ENCODE results near the gene KLHDC10. TPM values are rescaled to one million over a fixed set of nuclear protein-coding genes. Genes with fewer than 3 reads are reported as not detected.

The KLHDC10 gene
- total and polyA plus RNA-seq, 2 experiments from 2014 or later, result 3.4 to 18.2 TPM

- Histone ChIP-seq H3K4me1 (ENCODE audit: insufficient read depth) (peaks cover 18% of the 10 kb centered on the region), H3F3A (ENCODE audit: insufficient read depth) (peaks cover 7% of the 10 kb centered on the region; the same call in 1 of the 2 replicates), H3K4me3 (no peak overlapping the region), H3K27me3 (replicated peaks; ENCODE audit: insufficient read depth) (no peaks in the 10 kb centered on the region), H4K20me1 (ENCODE audit: insufficient read depth) (no peaks in the 10 kb centered on the region), H2AFZ (no peak overlapping the region), H3K9me3 (ENCODE audit: low read depth) (no peaks in the 10 kb centered on the region), H3K4me2 (ENCODE audit: unreplicated experiment) (no peak overlapping the region), H3K27ac (no peak overlapping the region), H3K9me2 (ENCODE audit: insufficient read depth) (no peaks in the 10 kb centered on the region), H3K36me3 (ENCODE audit: low read depth) (no peaks in the 10 kb centered on the region), H3K79me2 (ENCODE audit: insufficient read depth) (no peaks in the 10 kb centered on the region), H3K9ac (no peak overlapping the region)
- TF ChIP-seq EZH2phosphoT487 (IDR thresholded peaks at IDR 0.05; ENCODE audit: insufficient read depth, low read depth) (no peak), EZH2 (IDR thresholded peaks at IDR 0.05; ENCODE audit: insufficient read depth, poor library complexity, severe bottlenecking) (no peak)
- in situ Hi-C loops (cut with MboI), result no loop called here
- DNase-seq, result no peak
- 97 to 98% methylated on average over 9 of the region's 9 CpGs for WGBS, 2 experiments (ENCODE audit: low coverage in 1 of 2, low lambda C conversion rate in 2 of 2, missing lambda C conversion rate in 2 of 2)
Measured at GRCh38 chr7:130146693-130147405, 76.5 kb downstream of the KLHDC10 start.

- TF ChIP-seq EZH2 (IDR thresholded peaks at IDR 0.05; ENCODE audit: insufficient read depth, poor library complexity, severe bottlenecking), result no peak
- TF ChIP-seq EZH2phosphoT487 (IDR thresholded peaks at IDR 0.05; ENCODE audit: insufficient read depth, low read depth), result no peak
- in situ Hi-C loops (cut with MboI), result no loop called here
- no peaks in the 10 kb centered on the region for H3K36me3 ChIP-seq (ENCODE audit: low read depth)
- no peak overlapping the region for H2AFZ ChIP-seq
- H3F3A ChIP-seq (ENCODE audit: insufficient read depth), result peaks cover 7% of the 10 kb centered on the region; the same call in 1 of the 2 replicates
- no peak overlapping the region for H3K4me2 ChIP-seq (ENCODE audit: unreplicated experiment)
- no peak overlapping the region for H3K4me3 ChIP-seq
- no peaks in the 10 kb centered on the region for H3K27me3 ChIP-seq (replicated peaks; ENCODE audit: insufficient read depth)
- H3K79me2 ChIP-seq (ENCODE audit: insufficient read depth), result no peaks in the 10 kb centered on the region
- DNase-seq, result no peak
- H3K27ac ChIP-seq, result no peak overlapping the region
- 90 to 94% methylated on average over 14 of the region's 14 CpGs for WGBS, 2 experiments (ENCODE audit: low coverage in 1 of 2, low lambda C conversion rate in 2 of 2, missing lambda C conversion rate in 2 of 2)
- H3K9me3 ChIP-seq (ENCODE audit: low read depth), result no peaks in the 10 kb centered on the region
- no peak overlapping the region for H3K9ac ChIP-seq
- peaks cover 16% of the 10 kb centered on the region for H3K4me1 ChIP-seq (ENCODE audit: insufficient read depth)
- no peaks in the 10 kb centered on the region for H3K9me2 ChIP-seq (ENCODE audit: insufficient read depth)
- H4K20me1 ChIP-seq (ENCODE audit: insufficient read depth), result no peaks in the 10 kb centered on the region
Measured at GRCh38 chr7:130147710-130148325, 77.5 kb downstream of the KLHDC10 start.

GRCh38 chr7:130148561-130148960 lies 78.2 kb downstream of the KLHDC10 start:
- Histone ChIP-seq H3K4me3 (no peak overlapping the region), H3K4me2 (ENCODE audit: unreplicated experiment) (no peak overlapping the region), H3K36me3 (ENCODE audit: low read depth) (no peaks in the 10 kb centered on the region), H3K9me3 (ENCODE audit: low read depth) (no peaks in the 10 kb centered on the region), H3K4me1 (ENCODE audit: insufficient read depth) (peaks cover 16% of the 10 kb centered on the region), H3K27me3 (replicated peaks; ENCODE audit: insufficient read depth) (no peaks in the 10 kb centered on the region), H3K9me2 (ENCODE audit: insufficient read depth) (no peaks in the 10 kb centered on the region), H3K27ac (no peak overlapping the region), H2AFZ (no peak overlapping the region), H3K79me2 (ENCODE audit: insufficient read depth) (no peaks in the 10 kb centered on the region), H3F3A (ENCODE audit: insufficient read depth) (peaks cover 7% of the 10 kb centered on the region; the same call in 1 of the 2 replicates), H4K20me1 (ENCODE audit: insufficient read depth) (no peaks in the 10 kb centered on the region), H3K9ac (no peak overlapping the region)
- DNase-seq, result no peak
- TF ChIP-seq EZH2 (IDR thresholded peaks at IDR 0.05; ENCODE audit: insufficient read depth, poor library complexity, severe bottlenecking) (no peak), EZH2phosphoT487 (IDR thresholded peaks at IDR 0.05; ENCODE audit: insufficient read depth, low read depth) (no peak)
- WGBS, 2 experiments (ENCODE audit: low coverage in 1 of 2, low lambda C conversion rate in 2 of 2, missing lambda C conversion rate in 2 of 2), result 56% methylated on average over 9 of the region's 9 CpGs
- in situ Hi-C loops (cut with MboI), result no loop called here

- Histone ChIP-seq H3K27ac (no peak overlapping the region), H3K79me2 (ENCODE audit: insufficient read depth) (no peaks in the 10 kb centered on the region), H3K9me3 (ENCODE audit: low read depth) (no peaks in the 10 kb centered on the region), H3K9ac (no peak overlapping the region), H3K36me3 (ENCODE audit: low read depth) (no peaks in the 10 kb centered on the region), H3K4me2 (ENCODE audit: unreplicated experiment) (no peak overlapping the region), H4K20me1 (ENCODE audit: insufficient read depth) (no peaks in the 10 kb centered on the region), H3K9me2 (ENCODE audit: insufficient read depth) (no peaks in the 10 kb centered on the region), H3K4me3 (no peak overlapping the region), H3F3A (ENCODE audit: insufficient read depth) (peaks cover 7% of the 10 kb centered on the region; the same call in 1 of the 2 replicates), H2AFZ (no peak overlapping the region), H3K4me1 (ENCODE audit: insufficient read depth) (peaks cover 6% of the 10 kb centered on the region), H3K27me3 (replicated peaks; ENCODE audit: insufficient read depth) (no peaks in the 10 kb centered on the region)
- in situ Hi-C loops (cut with MboI), result no loop called here
- TF ChIP-seq EZH2phosphoT487 (IDR thresholded peaks at IDR 0.05; ENCODE audit: insufficient read depth, low read depth) (no peak), EZH2 (IDR thresholded peaks at IDR 0.05; ENCODE audit: insufficient read depth, poor library complexity, severe bottlenecking) (no peak)
- 60 to 64% methylated on average over 17 to 20 of the region's 20 CpGs for WGBS, 2 experiments (ENCODE audit: low coverage in 1 of 2, low lambda C conversion rate in 2 of 2, missing lambda C conversion rate in 2 of 2)
- no peak for DNase-seq
Measured at GRCh38 chr7:130149281-130150139, 79.2 kb downstream of the KLHDC10 start.
